ENCODE data around the gene PEDS1.
"Not testable (repeated sequence)": the region's sequence is repeated elsewhere in the genome, so short reads cannot be mapped to it uniquely, and the experiment has no call there.

Gene PEDS1

GRCh38 chr20:50185426-50185825 lies 31.9 kb upstream of the PEDS1 start:
- H3K4me3 ChIP-seq (ENCODE audit: low read depth, low read length) = no peak overlapping the region
- no peak for TF ChIP-seq CTCF (IDR thresholded peaks at IDR 0.05; ENCODE audit: low read depth, low read length, missing control alignments)
- DNase-seq (ENCODE audit: low read depth) = no peak

GRCh38 chr20:50182346-50182745 lies 28.8 kb upstream of the PEDS1 start:
- DNase-seq (ENCODE audit: low read depth) = no peak
- no peak overlapping the region for H3K4me3 ChIP-seq (ENCODE audit: low read depth, low read length)
- no peak for TF ChIP-seq CTCF (IDR thresholded peaks at IDR 0.05; ENCODE audit: low read depth, low read length, missing control alignments)

- TF ChIP-seq CTCF (IDR thresholded peaks at IDR 0.05; ENCODE audit: low read depth, low read length, missing control alignments) = no peak
- no peak for DNase-seq (ENCODE audit: low read depth)
- no peak overlapping the region for H3K4me3 ChIP-seq (ENCODE audit: low read depth, low read length)
Observed at GRCh38 chr20:50181344-50181743, 27.8 kb upstream of the PEDS1 start.

- not testable (repeated sequence) for DNase-seq (ENCODE audit: low read depth)
Observed at GRCh38 chr20:50178672-50179071, 25.1 kb upstream of the PEDS1 start.

GRCh38 chr20:50175938-50176933 lies 22.7 kb upstream of the PEDS1 start:
- no peak for TF ChIP-seq CTCF (IDR thresholded peaks at IDR 0.05; ENCODE audit: low read depth, low read length, missing control alignments)
- no peak overlapping the region for H3K4me3 ChIP-seq (ENCODE audit: low read depth, low read length)

More at GRCh38 chr20:50178672-50179071, 25.1 kb upstream of the PEDS1 start:
- H3K4me3 ChIP-seq (ENCODE audit: low read depth, low read length) = not testable (repeated sequence)

GRCh38 chr20:50174456-50174855 lies 20.9 kb upstream of the PEDS1 start:
- TF ChIP-seq CTCF (IDR thresholded peaks at IDR 0.05; ENCODE audit: low read depth, low read length, missing control alignments) = no peak
- H3K4me3 ChIP-seq (ENCODE audit: low read depth, low read length) = no peak overlapping the region
- DNase-seq (ENCODE audit: low read depth) = no peak

More at GRCh38 chr20:50175938-50176933, 22.7 kb upstream of the PEDS1 start:
- no peak for DNase-seq (ENCODE audit: low read depth)

- DNase-seq (ENCODE audit: low read depth) = no peak
- no peak for TF ChIP-seq CTCF (IDR thresholded peaks at IDR 0.05; ENCODE audit: low read depth, low read length, missing control alignments)
- no peak overlapping the region for H3K4me3 ChIP-seq (ENCODE audit: low read depth, low read length)
Observed at GRCh38 chr20:50172347-50173013, 19.0 kb upstream of the PEDS1 start.

Data from GM12864 (cell line).